ENCODE results near the gene CIB4. TPM values are rescaled to one million over a fixed set of nuclear protein-coding genes. Genes with fewer than 3 reads are reported as not detected.

CIB4 gene
- total RNA-seq (not detected), polyA plus RNA-seq (not detected)
- long read RNA-seq, donor 1, result 0 reads
- long read RNA-seq, donor 2, result 0 reads
- long read RNA-seq, donor 3, result 0 reads
- long read RNA-seq, donor 4, result 0 reads

GRCh38 chr2:26640781-26641564, at the start of gene CIB4:
Gene CIB4 (minus strand): TSS chr2:26641366. CDS start chr2:26641314, 52 bp downstream.
- H3K4me3 ChIP-seq (ENCODE audit: low read length), result no peak within 1 kb of the TSS
- H3K9me3 ChIP-seq (ENCODE audit: control insufficient read depth, low read length), result no peaks in the 10 kb centered on the region
- 87% methylated on average over 8 of the region's 8 CpGs for WGBS
- no peaks in the 10 kb centered on the region for H3K27me3 ChIP-seq (ENCODE audit: control insufficient read depth, insufficient read depth)
- peaks cover 2% of the 10 kb centered on the region for H3K4me1 ChIP-seq (ENCODE audit: control insufficient read depth, insufficient read depth, low read length)
- no peak for ATAC-seq
- intact Hi-C loops (cut with DNase I), result no loop called here
- no peak within 1 kb of the TSS for H3K27ac ChIP-seq (ENCODE audit: low read length)
- no peak for DNase-seq

GRCh38 chr2:26687801-26688200, 46.6 kb upstream of the CIB4 start:
- Histone ChIP-seq H3K9me3 (ENCODE audit: control insufficient read depth, low read length) (no peaks in the 10 kb centered on the region), H3K27ac (ENCODE audit: low read length) (no peak overlapping the region), H3K27me3 (ENCODE audit: control insufficient read depth, insufficient read depth) (no peaks in the 10 kb centered on the region), H3K4me1 (ENCODE audit: control insufficient read depth, insufficient read depth, low read length) (peaks cover 5% of the 10 kb centered on the region), H3K4me3 (ENCODE audit: low read length) (no peak overlapping the region)
- WGBS, result 70% methylated on average over 5 of the region's 5 CpGs
- DNase-seq (no peak), ATAC-seq (no peak)
- intact Hi-C loops (cut with DNase I), result loop anchor here in 1 of 4 donors (10.0 kb wide), 1 partner anchor 47 kb away; no protein-coding TSS in a partner anchor

GRCh38 chr2:26687328-26687727, 46.2 kb upstream of the CIB4 start:
- no peaks in the 10 kb centered on the region for H3K27me3 ChIP-seq (ENCODE audit: control insufficient read depth, insufficient read depth)
- H3K4me1 ChIP-seq (ENCODE audit: control insufficient read depth, insufficient read depth, low read length), result peaks cover 5% of the 10 kb centered on the region
- intact Hi-C loops (cut with DNase I), result loop anchor here in 1 of 4 donors (10.0 kb wide), 1 partner anchor 47 kb away; no protein-coding TSS in a partner anchor
- ATAC-seq (no peak), DNase-seq (no peak)
- H3K27ac ChIP-seq (ENCODE audit: low read length), result no peak overlapping the region
- no peaks in the 10 kb centered on the region for H3K9me3 ChIP-seq (ENCODE audit: control insufficient read depth, low read length)
- 77% methylated on average over 4 of the region's 4 CpGs for WGBS
- no peak overlapping the region for H3K4me3 ChIP-seq (ENCODE audit: low read length)

GRCh38 chr2:26685989-26686839, 45.0 kb upstream of the CIB4 start:
- Histone ChIP-seq H3K27me3 (ENCODE audit: control insufficient read depth, insufficient read depth) (no peaks in the 10 kb centered on the region), H3K4me1 (ENCODE audit: control insufficient read depth, insufficient read depth, low read length) (peaks cover under 1% of the 10 kb centered on the region), H3K9me3 (ENCODE audit: control insufficient read depth, low read length) (no peaks in the 10 kb centered on the region), H3K4me3 (ENCODE audit: low read length) (no peak overlapping the region), H3K27ac (ENCODE audit: low read length) (no peak overlapping the region)
- ATAC-seq, result no peak
- no peak for DNase-seq
- 24% methylated on average over 16 of the region's 16 CpGs for WGBS
- intact Hi-C loops (cut with DNase I), result loop anchor here in 1 of 4 donors (10.0 kb wide), 1 partner anchor 49 kb away; no protein-coding TSS in a partner anchor

GRCh38 chr2:26685341-26685740, 44.2 kb upstream of the CIB4 start:
- Histone ChIP-seq H3K4me3 (ENCODE audit: low read length) (no peak overlapping the region), H3K4me1 (ENCODE audit: control insufficient read depth, insufficient read depth, low read length) (peaks cover 2% of the 10 kb centered on the region), H3K27me3 (ENCODE audit: control insufficient read depth, insufficient read depth) (no peaks in the 10 kb centered on the region), H3K27ac (ENCODE audit: low read length) (no peak overlapping the region), H3K9me3 (ENCODE audit: control insufficient read depth, low read length) (no peaks in the 10 kb centered on the region)
- ATAC-seq (no peak), DNase-seq (no peak)
- WGBS, result 82% methylated on average over 5 of the region's 5 CpGs
- intact Hi-C loops (cut with DNase I), result loop anchor here in 1 of 4 donors (10.0 kb wide), 1 partner anchor 49 kb away; no protein-coding TSS in a partner anchor

- ATAC-seq (no peak), DNase-seq (no peak)
- Histone ChIP-seq H3K4me1 (ENCODE audit: control insufficient read depth, insufficient read depth, low read length) (peaks cover 2% of the 10 kb centered on the region), H3K27me3 (ENCODE audit: control insufficient read depth, insufficient read depth) (no peaks in the 10 kb centered on the region), H3K27ac (ENCODE audit: low read length) (no peak overlapping the region), H3K9me3 (ENCODE audit: control insufficient read depth, low read length) (no peaks in the 10 kb centered on the region), H3K4me3 (ENCODE audit: low read length) (no peak overlapping the region)
- WGBS, result 91% methylated on average over 6 of the region's 6 CpGs
- intact Hi-C loops (cut with DNase I), result loop anchor here in 1 of 4 donors (10.0 kb wide), 1 partner anchor 51 kb away; no protein-coding TSS in a partner anchor
Measured at GRCh38 chr2:26683583-26683982, 42.4 kb upstream of the CIB4 start.

GRCh38 chr2:26682155-26682554, 41.0 kb upstream of the CIB4 start:
- no peak overlapping the region for H3K4me3 ChIP-seq (ENCODE audit: low read length)
- H3K9me3 ChIP-seq (ENCODE audit: control insufficient read depth, low read length), result no peaks in the 10 kb centered on the region
- ATAC-seq (peak; percentile 46 to 60), DNase-seq (no peak)
- WGBS, result 48% methylated on average over 8 of the region's 8 CpGs
- H3K27ac ChIP-seq (ENCODE audit: low read length), result no peak overlapping the region
- intact Hi-C loops (cut with DNase I), result loop anchor here in 1 of 4 donors (10.0 kb wide), 1 partner anchor 53 kb away; no protein-coding TSS in a partner anchor
- H3K4me1 ChIP-seq (ENCODE audit: control insufficient read depth, insufficient read depth, low read length), result peaks cover 2% of the 10 kb centered on the region
- no peaks in the 10 kb centered on the region for H3K27me3 ChIP-seq (ENCODE audit: control insufficient read depth, insufficient read depth)

- intact Hi-C loops (cut with DNase I), result loop anchor here in 1 of 4 donors (10.0 kb wide), 1 partner anchor 53 kb away; no protein-coding TSS in a partner anchor
- Histone ChIP-seq H3K27ac (ENCODE audit: low read length) (no peak overlapping the region), H3K4me3 (ENCODE audit: low read length) (no peak overlapping the region), H3K4me1 (ENCODE audit: control insufficient read depth, insufficient read depth, low read length) (peaks cover 2% of the 10 kb centered on the region), H3K9me3 (ENCODE audit: control insufficient read depth, low read length) (no peaks in the 10 kb centered on the region), H3K27me3 (ENCODE audit: control insufficient read depth, insufficient read depth) (no peaks in the 10 kb centered on the region)
- no peak for DNase-seq
- WGBS, result 63% methylated on average over 3 of the region's 3 CpGs
- peak in 1 of 2 donors; percentile 9 for ATAC-seq
Measured at GRCh38 chr2:26681656-26682055, 40.5 kb upstream of the CIB4 start.

GRCh38 chr2:26679867-26680266, 38.7 kb upstream of the CIB4 start:
- Histone ChIP-seq H3K4me1 (ENCODE audit: control insufficient read depth, insufficient read depth, low read length) (peaks cover 2% of the 10 kb centered on the region), H3K4me3 (ENCODE audit: low read length) (no peak overlapping the region), H3K27ac (ENCODE audit: low read length) (no peak overlapping the region), H3K9me3 (ENCODE audit: control insufficient read depth, low read length) (no peaks in the 10 kb centered on the region), H3K27me3 (ENCODE audit: control insufficient read depth, insufficient read depth) (no peaks in the 10 kb centered on the region)
- 79% methylated on average over 4 of the region's 4 CpGs for WGBS
- intact Hi-C loops (cut with DNase I), result loop anchor here in 1 of 4 donors (10.0 kb wide), 1 partner anchor 55 kb away; no protein-coding TSS in a partner anchor
- ATAC-seq (no peak), DNase-seq (no peak)

GRCh38 chr2:26678035-26678434, 36.9 kb upstream of the CIB4 start:
- DNase-seq (no peak), ATAC-seq (no peak)
- H3K27ac ChIP-seq (ENCODE audit: low read length), result no peak overlapping the region
- H3K4me1 ChIP-seq (ENCODE audit: control insufficient read depth, insufficient read depth, low read length), result peaks cover 2% of the 10 kb centered on the region
- H3K27me3 ChIP-seq (ENCODE audit: control insufficient read depth, insufficient read depth), result no peaks in the 10 kb centered on the region
- intact Hi-C loops (cut with DNase I), result no loop called here
- H3K4me3 ChIP-seq (ENCODE audit: low read length), result no peak overlapping the region
- WGBS, result 90% methylated on average over 4 of the region's 4 CpGs
- no peaks in the 10 kb centered on the region for H3K9me3 ChIP-seq (ENCODE audit: control insufficient read depth, low read length)
